Subcutaneous abdominal adipose tissue (tissue), 5 donors: ENCODE measurements around the gene NAA16.
"Not testable (repeated sequence)": the region's sequence is repeated elsewhere in the genome, so short reads cannot be mapped to it uniquely, and the experiment has no call there.

Experiments
- H3K27ac ChIP-seq: one replicate; pipeline ENCODE4 v1.7.0; 2013; ENCODE audit warnings: low read depth, mild to moderate bottlenecking, inconsistent platforms, low read length, moderate library complexity
- H3K27me3 ChIP-seq, 5 donors: one replicate each; pipeline ENCODE4 v1.7.0; 2013; ENCODE audit warnings: low read length in 5 of 5, inconsistent platforms in 1 of 5; ENCODE audit not compliant: control insufficient read depth in 5 of 5, insufficient read depth in 4 of 5
- H3K36me3 ChIP-seq, 5 donors: one replicate each; pipeline ENCODE4 v1.7.0; 2013; ENCODE audit warnings: low read length in 5 of 5; ENCODE audit not compliant: control insufficient read depth in 5 of 5, insufficient read depth in 5 of 5
- H3K4me1 ChIP-seq, 5 donors: one replicate each; pipeline ENCODE4 v1.7.0; 2013; ENCODE audit warnings: low read length in 5 of 5, mild to moderate bottlenecking in 3 of 5, moderate library complexity in 1 of 5; ENCODE audit not compliant: control insufficient read depth in 5 of 5, insufficient read depth in 5 of 5
- H3K4me3 ChIP-seq, 5 donors: one replicate each; pipeline ENCODE4 v1.7.0; 2013; ENCODE audit warnings: low read length in 5 of 5, low read depth in 1 of 5
- H3K9ac ChIP-seq, 5 donors: one replicate each; pipeline ENCODE4 v1.7.0; 2013; ENCODE audit warnings: low read length in 5 of 5, mild to moderate bottlenecking in 4 of 5, moderate library complexity in 3 of 5
- H3K9me3 ChIP-seq, 5 donors: one replicate each; pipeline ENCODE4 v1.7.0; 2013; ENCODE audit warnings: low read length in 5 of 5; ENCODE audit not compliant: control insufficient read depth in 5 of 5
- donor health status: healthy.
- donor health status: healthy.
- donor health status: healthy.
- donor health status: healthy.
- donor health status: healthy.

NAA16 gene

GRCh38 chr13:41310963-41311405 lies at the start of gene NAA16:
NAA16 (plus strand) TSS chr13:41311267; CDS start chr13:41311529, 262 bp downstream.
- H3K27ac ChIP-seq: peak within 1 kb of the TSS; percentile 99
- peak within 1 kb of the TSS; percentile 89 to 96 (median 92) for H3K9ac ChIP-seq
- peak within 1 kb of the TSS; percentile 85 to 96 (median 95) for H3K4me3 ChIP-seq
- no peaks in the 10 kb centered on the region for H3K36me3 ChIP-seq
- no peaks in the 10 kb centered on the region for H3K27me3 ChIP-seq
- peaks cover 0 to 29% (median 27%) of the 10 kb centered on the region in 5 donors for H3K4me1 ChIP-seq
- H3K9me3 ChIP-seq: no peaks in the 10 kb centered on the region

GRCh38 chr13:41263261-41263971 lies 47.7 kb upstream of the NAA16 start, which contains the start of gene MTRF1:
MTRF1 (minus strand) TSS chr13:41263576; CDS start chr13:41260907, 2,669 bp downstream.
- peak within 1 kb of the TSS; percentile 65 to 92 (median 82) for H3K9ac ChIP-seq
- peaks cover 10 to 13% (median 12%) of the 10 kb centered on the region in 5 donors for H3K36me3 ChIP-seq
- H3K4me1 ChIP-seq: peaks cover 0 to 9% (median 7%) of the 10 kb centered on the region in 5 donors
- peak within 1 kb of the TSS; percentile 90 to 99 (median 94) for H3K4me3 ChIP-seq
- no peaks in the 10 kb centered on the region for H3K27me3 ChIP-seq
- peaks cover 2 to 11% (median 9%) of the 10 kb centered on the region in 5 donors for H3K9me3 ChIP-seq
- H3K27ac ChIP-seq: peak within 1 kb of the TSS; percentile 79

GRCh38 chr13:41267106-41267505 lies 44.0 kb upstream of the NAA16 start:
- H3K9ac ChIP-seq: no peak overlapping the region

GRCh38 chr13:41268764-41269163 lies 42.3 kb upstream of the NAA16 start:
- H3K4me3 ChIP-seq: no peak overlapping the region
- H3K36me3 ChIP-seq: no peaks in the 10 kb centered on the region
- peaks cover 2 to 16% (median 12%) of the 10 kb centered on the region in 5 donors for H3K9me3 ChIP-seq
- no peaks in the 10 kb centered on the region for H3K27me3 ChIP-seq
- no peak overlapping the region for H3K27ac ChIP-seq
- no peak overlapping the region for H3K9ac ChIP-seq
- peaks cover 0 to 2% (median 0%) of the 10 kb centered on the region in 5 donors for H3K4me1 ChIP-seq

More at GRCh38 chr13:41267106-41267505, 44.0 kb upstream of the NAA16 start:
- H3K4me3 ChIP-seq: no peak overlapping the region
- no peaks in the 10 kb centered on the region for H3K27me3 ChIP-seq
- peaks cover 0 to 9% (median 7%) of the 10 kb centered on the region in 5 donors for H3K4me1 ChIP-seq
- no peaks in the 10 kb centered on the region for H3K36me3 ChIP-seq
- no peak overlapping the region for H3K27ac ChIP-seq
- H3K9me3 ChIP-seq: peaks cover 2 to 16% (median 12%) of the 10 kb centered on the region in 5 donors

GRCh38 chr13:41271456-41272285 lies 39.4 kb upstream of the NAA16 start:
- Histone ChIP-seq H3K9me3 (peaks cover 2 to 16% (median 12%) of the 10 kb centered on the region in 5 donors), H3K4me1 (no peaks in the 10 kb centered on the region), H3K4me3 (no peak overlapping the region), H3K9ac (no peak overlapping the region), H3K36me3 (no peaks in the 10 kb centered on the region), H3K27ac (no peak overlapping the region), H3K27me3 (no peaks in the 10 kb centered on the region)

GRCh38 chr13:41273831-41274441 lies 37.1 kb upstream of the NAA16 start:
- no peak overlapping the region for H3K9ac ChIP-seq
- H3K36me3 ChIP-seq: no peaks in the 10 kb centered on the region
- H3K4me1 ChIP-seq: no peaks in the 10 kb centered on the region
- no peak overlapping the region for H3K27ac ChIP-seq
- no peak overlapping the region for H3K4me3 ChIP-seq
- H3K27me3 ChIP-seq: no peaks in the 10 kb centered on the region
- H3K9me3 ChIP-seq: peaks cover 0 to 7% (median 0%) of the 10 kb centered on the region in 5 donors

- Histone ChIP-seq H3K36me3 (no peaks in the 10 kb centered on the region), H3K27ac (no peak overlapping the region), H3K9ac (no peak overlapping the region), H3K4me3 (no peak overlapping the region), H3K9me3 (peaks cover 0 to 3% (median 0%) of the 10 kb centered on the region in 5 donors), H3K4me1 (no peaks in the 10 kb centered on the region), H3K27me3 (no peaks in the 10 kb centered on the region)
Measured at GRCh38 chr13:41274881-41275280, 36.2 kb upstream of the NAA16 start.

- no peaks in the 10 kb centered on the region for H3K36me3 ChIP-seq
- H3K27me3 ChIP-seq: no peaks in the 10 kb centered on the region
- no peak overlapping the region for H3K27ac ChIP-seq
Measured at GRCh38 chr13:41276824-41277223, 34.2 kb upstream of the NAA16 start.

GRCh38 chr13:41279156-41279555 lies 31.9 kb upstream of the NAA16 start:
- not testable (repeated sequence) for H3K4me3 ChIP-seq, H3K9me3 ChIP-seq, H3K9ac ChIP-seq, H3K27ac ChIP-seq, H3K4me1 ChIP-seq, H3K27me3 ChIP-seq, H3K36me3 ChIP-seq

More at GRCh38 chr13:41276824-41277223, 34.2 kb upstream of the NAA16 start:
- H3K4me3 ChIP-seq: no peak overlapping the region
- no peak overlapping the region for H3K9ac ChIP-seq
- H3K9me3 ChIP-seq: no peaks in the 10 kb centered on the region
- H3K4me1 ChIP-seq: no peaks in the 10 kb centered on the region
